ENCODE measurements around the gene PNP.
A peak's percentile ranks its signal among the peaks of the same experiment; 100 is the strongest.

Gene PNP

GRCh38 chr14:20455355-20456300, 13.6 kb upstream of the PNP start:
- DNase-seq (ENCODE audit: low read depth), result peak; percentile 91

GRCh38 chr14:20456971-20457370, 12.2 kb upstream of the PNP start:
- DNase-seq (ENCODE audit: low read depth), result no peak

- no peak for DNase-seq (ENCODE audit: low read depth)
These were observed 11.0 kb upstream of the PNP start for GRCh38 chr14:20458031-20458789.

- no peak for DNase-seq (ENCODE audit: low read depth)
These were observed 8.6 kb upstream of the PNP start for GRCh38 chr14:20460458-20461224.

- peak; percentile 100 for DNase-seq (ENCODE audit: low read depth)
These were observed 7.7 kb upstream of the PNP start, which contains the start of gene PIP4P1 for GRCh38 chr14:20461225-20462141. PIP4P1 (minus strand) TSS chr14:20461434; CDS start chr14:20461325, 109 bp downstream.

GRCh38 chr14:20468764-20469241, 403 bp upstream of the PNP start:
- no peak for DNase-seq (ENCODE audit: low read depth)

GRCh38 chr14:20469890-20470602, 840 bp downstream of the PNP start:
- DNase-seq (ENCODE audit: low read depth), result peak; percentile 74

GRCh38 chr14:20470603-20470901, 1.3 kb downstream of the PNP start:
- DNase-seq (ENCODE audit: low read depth), result peak; percentile 20

GRCh38 chr14:20472536-20473169, 3.4 kb downstream of the PNP start:
- no peak for DNase-seq (ENCODE audit: low read depth)

- DNase-seq (ENCODE audit: low read depth), result peak; percentile 32
These were observed 7.6 kb downstream of the PNP start for GRCh38 chr14:20476776-20477175.

GRCh38 chr14:20477211-20477876, 8.1 kb downstream of the PNP start:
- DNase-seq (ENCODE audit: low read depth), result peak; percentile 98

- no peak for DNase-seq (ENCODE audit: low read depth)
These were observed 9.7 kb downstream of the PNP start for GRCh38 chr14:20478894-20479293.

GRCh38 chr14:20482382-20482781, 13.2 kb downstream of the PNP start:
- no peak for DNase-seq (ENCODE audit: low read depth)

- DNase-seq (ENCODE audit: low read depth), result no peak
These were observed 16.7 kb downstream of the PNP start for GRCh38 chr14:20485900-20486299.

- no peak for DNase-seq (ENCODE audit: low read depth)
These were observed 17.6 kb downstream of the PNP start for GRCh38 chr14:20486684-20487395.

GRCh38 chr14:20487396-20487725, 18.2 kb downstream of the PNP start:
- no peak for DNase-seq (ENCODE audit: low read depth)

- DNase-seq (ENCODE audit: low read depth), result peak; percentile 32
These were observed 20.1 kb downstream of the PNP start for GRCh38 chr14:20489093-20489994.

- no peak for DNase-seq (ENCODE audit: low read depth)
These were observed 21.4 kb downstream of the PNP start for GRCh38 chr14:20490563-20490962.
